Germinal center (tissue), 1 donor: Measurements from ENCODE around the gene CCL5.

Experiments
- DNase-seq: peaks from one replicate; pipeline ENCODE4 v3.0.0; 2012; ENCODE audit warnings: mixed read lengths, low spot score

Gene CCL5

GRCh38 chr17:35879773-35880654 is at the start of gene CCL5:
CCL5 (minus strand) TSS chr17:35880360.
- peak; percentile 17 for DNase-seq

GRCh38 chr17:35927714-35928113 is 47.6 kb upstream of the CCL5 start:
- DNase-seq, result no peak

GRCh38 chr17:35923609-35924114 is 43.5 kb upstream of the CCL5 start:
- no peak for DNase-seq

- no peak for DNase-seq
Observed at GRCh38 chr17:35920229-35920628, 40.1 kb upstream of the CCL5 start.

GRCh38 chr17:35918665-35919064 is 38.5 kb upstream of the CCL5 start:
- no peak for DNase-seq

- no peak for DNase-seq
Observed at GRCh38 chr17:35917519-35918213, 37.5 kb upstream of the CCL5 start.

GRCh38 chr17:35915153-35915964 is 35.2 kb upstream of the CCL5 start:
- no peak for DNase-seq

- DNase-seq, result no peak
Observed at GRCh38 chr17:35914354-35914753, 34.2 kb upstream of the CCL5 start.

- DNase-seq, result no peak
Observed at GRCh38 chr17:35913609-35914008, 33.4 kb upstream of the CCL5 start.

GRCh38 chr17:35912942-35913341 is 32.8 kb upstream of the CCL5 start:
- no peak for DNase-seq

- DNase-seq, result no peak
Observed at GRCh38 chr17:35912339-35912912, 32.3 kb upstream of the CCL5 start.

GRCh38 chr17:35909408-35909807 is 29.2 kb upstream of the CCL5 start:
- no peak for DNase-seq

GRCh38 chr17:35907691-35908090 is 27.5 kb upstream of the CCL5 start:
- DNase-seq, result no peak

- no peak for DNase-seq
Observed at GRCh38 chr17:35906926-35907637, 26.9 kb upstream of the CCL5 start.

- DNase-seq, result no peak
Observed at GRCh38 chr17:35906191-35906925, 26.2 kb upstream of the CCL5 start.

- DNase-seq, result no peak
Observed at GRCh38 chr17:35903451-35903850, 23.3 kb upstream of the CCL5 start.

- DNase-seq, result no peak
Observed at GRCh38 chr17:35901631-35902175, 21.5 kb upstream of the CCL5 start.

GRCh38 chr17:35900708-35901480 is 20.7 kb upstream of the CCL5 start:
- DNase-seq, result no peak

- no peak for DNase-seq
Observed at GRCh38 chr17:35900280-35900679, 20.1 kb upstream of the CCL5 start.
